ENCODE measurements around the gene BBC3. TPM values are rescaled to one million over a fixed set of nuclear protein-coding genes. Genes with fewer than 3 reads are reported as not detected.

Gene BBC3
- total and polyA plus RNA-seq, 4 experiments from 2014 or later, result 3.7 to 32.2 (median 20.0) TPM

- Histone ChIP-seq H3K36me3 (ENCODE audit: insufficient read depth, low read length) (no peaks in the 10 kb centered on the region), H3K4me1 (ENCODE audit: insufficient read depth, low read length) (peaks cover 92% of the 10 kb centered on the region), H3K9me3 (ENCODE audit: control insufficient read depth in 1 of 2, low read length in 2 of 2) (no peaks in the 10 kb centered on the region), H3K4me3 (ENCODE audit: low read length in 2 of 2) (peak overlapping the region in 1 of 2 donors; percentile 11), H3K27ac (ENCODE audit: low read depth, low read length) (peak overlapping the region; percentile 68), H3K27me3 (ENCODE audit: insufficient read depth, low read length) (no peaks in the 10 kb centered on the region)
- Mint-ChIP-seq H3K36me3 (peaks cover 14 to 17% of the 10 kb centered on the region in 2 donors), H3K4me1 (peaks cover 46 to 88% (median 60%) of the 10 kb centered on the region in 4 donors), H3K4me3 (peak overlapping the region; percentile 57 to 84 (median 81)), H3K27ac (peak overlapping the region; percentile 92 to 94 (median 93)), H3K9me3 (no peaks in the 10 kb centered on the region), H3K27me3 (no peaks in the 10 kb centered on the region)
- ChIA-PET CTCF (ENCODE audit: partially characterized antibody) (interaction anchor here (0.7 to 5.0 kb wide), 20 partner anchors 9 to 174 kb away, joined by 3 to 74 read pairs (median 8); partner anchors contain the start of genes CCDC9 and SAE1), POLR2A (ENCODE audit: partially characterized antibody) (interaction anchor here (0.7 to 9.3 kb wide), 17 partner anchors 10 to 92 kb away, joined by 3 to 140 read pairs (median 13); partner anchors contain the start of genes CCDC9, INAFM1, SAE1 and ZC3H4)
- no peak for DNase-seq
- intact Hi-C loops (cut with micrococcal nuclease), result loop anchor here (5.0 kb wide), 1 partner anchor 40 kb away; no protein-coding TSS in a partner anchor
Measured at GRCh38 chr19:47187335-47187655, 43.7 kb downstream of the BBC3 start.

DNA sequence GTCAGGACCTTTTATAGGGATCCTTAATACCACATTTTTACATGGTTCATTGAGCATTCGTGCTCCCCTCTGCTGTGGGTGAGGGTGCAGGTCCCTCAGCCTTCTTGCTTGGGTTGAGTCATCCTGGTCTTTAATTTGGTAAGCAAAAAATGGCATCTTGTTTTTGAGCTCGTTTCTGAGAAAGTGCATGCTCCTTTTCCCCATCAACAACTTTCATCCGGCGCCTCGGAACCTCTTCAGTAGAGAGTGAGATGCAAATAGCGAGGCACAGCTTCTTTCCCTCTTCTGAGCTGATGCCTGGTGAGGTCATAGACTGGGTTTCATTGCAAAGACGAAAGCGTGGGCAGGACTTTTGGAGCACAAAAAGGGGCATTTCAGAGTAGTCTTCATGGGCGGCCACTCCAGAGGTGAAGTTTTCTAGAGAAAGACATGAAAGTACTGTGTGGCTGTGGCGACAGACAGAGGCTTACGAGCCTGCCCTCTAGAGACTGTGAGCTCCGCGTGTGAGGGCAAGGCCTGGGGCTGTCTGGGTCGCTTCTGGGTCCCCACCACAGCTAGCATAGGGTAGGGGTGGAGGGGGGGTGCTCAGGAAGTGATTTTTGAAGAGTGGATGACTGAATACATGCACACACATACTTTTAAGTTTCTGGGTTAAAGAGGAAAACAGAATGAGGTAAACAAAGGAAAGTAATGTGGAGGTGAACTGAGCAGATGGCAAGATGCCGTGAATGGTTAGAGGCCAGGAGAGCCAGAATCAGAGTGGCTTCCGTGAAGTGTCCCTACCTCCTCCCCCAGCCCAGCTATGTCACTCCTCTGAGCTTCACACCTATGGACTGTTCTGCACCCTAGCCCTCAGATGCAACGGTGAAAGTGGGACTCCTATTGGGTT lies 44.3 kb downstream of the BBC3 start:
- Mint-ChIP-seq H3K27me3 (no peaks in the 10 kb centered on the region), H3K9me3 (no peaks in the 10 kb centered on the region), H3K36me3 (peaks cover 17 to 20% of the 10 kb centered on the region in 2 donors), H3K27ac (peak overlapping the region; percentile 92 to 94 (median 93)), H3K4me3 (peak overlapping the region; percentile 57 to 84 (median 81)), H3K4me1 (peaks cover 50 to 92% (median 64%) of the 10 kb centered on the region in 4 donors)
- Histone ChIP-seq H3K4me1 (ENCODE audit: insufficient read depth, low read length) (peaks cover 97% of the 10 kb centered on the region), H3K9me3 (ENCODE audit: control insufficient read depth in 1 of 2, low read length in 2 of 2) (no peaks in the 10 kb centered on the region), H3K27me3 (ENCODE audit: insufficient read depth, low read length) (no peaks in the 10 kb centered on the region), H3K36me3 (ENCODE audit: insufficient read depth, low read length) (no peaks in the 10 kb centered on the region), H3K4me3 (ENCODE audit: low read length in 2 of 2) (peak overlapping the region; percentile 19 to 22), H3K27ac (ENCODE audit: low read depth, low read length) (peak overlapping the region; percentile 68)
- CTCF ChIA-PET (ENCODE audit: partially characterized antibody), result interaction anchor here (0.9 to 5.0 kb wide), 23 partner anchors 9 to 174 kb away, joined by 3 to 74 read pairs (median 6); partner anchors contain the start of genes CCDC9 and SAE1
- DNase-seq, result peak; percentile 69 to 92 (median 74)
- intact Hi-C loops (cut with micrococcal nuclease), result loop anchor here (1.0 to 5.0 kb wide), 5 partner anchors 10 to 41 kb away; no protein-coding TSS in a partner anchor
- POLR2A ChIA-PET (ENCODE audit: partially characterized antibody), result interaction anchor here (0.7 to 9.3 kb wide), 23 partner anchors 9 to 92 kb away, joined by 3 to 140 read pairs (median 8); partner anchors contain the start of genes CCDC9, INAFM1, SAE1 and ZC3H4

DNA sequence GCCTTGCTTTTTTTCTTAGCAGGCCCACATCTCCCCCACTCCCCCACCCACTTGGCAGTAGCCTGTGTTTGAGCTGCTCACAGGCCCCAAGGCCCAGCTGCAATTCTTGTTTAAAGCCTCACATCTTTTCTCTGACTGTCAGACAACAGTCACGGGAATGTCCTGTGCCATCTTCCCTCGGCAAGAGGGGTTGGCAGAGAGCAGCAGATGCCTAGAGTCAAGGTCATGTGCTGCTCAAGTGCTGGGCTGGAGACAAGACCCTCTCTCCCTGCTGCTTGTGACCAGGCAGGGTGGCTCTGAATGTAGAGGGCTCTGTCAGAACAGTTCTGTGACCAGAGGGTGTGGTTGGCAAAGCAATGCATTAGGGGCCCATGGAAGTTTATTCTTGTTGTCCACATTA lies 47.4 kb downstream of the BBC3 start:
- Histone ChIP-seq H3K4me1 (ENCODE audit: insufficient read depth, low read length) (peaks cover 84% of the 10 kb centered on the region), H3K36me3 (ENCODE audit: insufficient read depth, low read length) (no peaks in the 10 kb centered on the region), H3K27me3 (ENCODE audit: insufficient read depth, low read length) (no peaks in the 10 kb centered on the region), H3K27ac (ENCODE audit: low read depth, low read length) (no peak overlapping the region), H3K4me3 (ENCODE audit: low read length in 2 of 2) (no peak overlapping the region), H3K9me3 (ENCODE audit: control insufficient read depth in 1 of 2, low read length in 2 of 2) (no peaks in the 10 kb centered on the region)
- intact Hi-C loops (cut with micrococcal nuclease), result no loop called here
- ChIA-PET CTCF (ENCODE audit: partially characterized antibody) (interaction anchor here (1.2 to 2.5 kb wide), 5 partner anchors 15 to 60 kb away, joined by 3 to 9 read pairs (median 4); no protein-coding TSS in a partner anchor), POLR2A (ENCODE audit: partially characterized antibody) (interaction anchor here (9.3 kb wide), 1 partner anchor 24 kb away, joined by 140 read pairs; no protein-coding TSS in a partner anchor)
- Mint-ChIP-seq H3K4me1 (peaks cover 48 to 87% (median 61%) of the 10 kb centered on the region in 4 donors), H3K27me3 (no peaks in the 10 kb centered on the region), H3K9me3 (no peaks in the 10 kb centered on the region), H3K36me3 (peaks cover 25 to 26% of the 10 kb centered on the region in 2 donors), H3K27ac (peak overlapping the region in 6 of 7 donors; percentile 52 to 95 (median 68)), H3K4me3 (peak overlapping the region in 3 of 8 donors; percentile 10 to 39 (median 15))
- no peak for DNase-seq

DNA sequence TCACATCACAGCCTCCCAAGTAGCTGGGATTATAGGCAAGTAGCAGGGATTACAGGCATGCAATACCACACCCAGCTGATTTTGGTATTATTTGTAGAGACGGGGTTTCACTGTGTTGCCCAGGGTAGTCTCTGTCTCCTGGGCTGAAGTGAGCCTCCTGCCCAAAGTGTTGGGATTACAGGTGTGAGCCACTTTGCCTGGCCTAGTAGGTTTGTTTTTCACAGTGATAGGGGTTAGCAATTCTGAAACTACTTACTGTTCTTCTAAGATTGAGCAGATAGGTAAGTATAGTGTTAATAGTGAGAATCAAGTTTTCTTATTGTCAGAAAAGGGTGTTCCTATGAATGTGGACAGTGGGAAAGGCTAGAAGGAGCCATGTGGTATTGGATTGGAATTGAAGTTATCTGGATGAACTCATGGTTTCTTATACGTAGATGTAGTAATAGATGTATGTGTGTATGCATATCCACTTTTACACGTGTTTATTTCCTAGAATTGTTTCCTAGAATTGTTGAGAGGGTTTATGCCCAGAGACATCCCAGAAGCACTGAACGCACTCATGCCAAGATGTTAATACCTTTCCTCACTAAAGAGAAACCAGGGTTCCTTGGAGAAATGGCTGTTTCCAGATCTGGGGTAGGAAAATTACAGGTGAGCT lies 51.2 kb downstream of the BBC3 start:
- DNase-seq, result no peak
- no peaks in the 10 kb centered on the region for H3K27me3 ChIP-seq (ENCODE audit: insufficient read depth, low read length)
- H3K27me3 Mint-ChIP-seq, result no peaks in the 10 kb centered on the region
- H3K4me3 Mint-ChIP-seq, result peak overlapping the region in 4 of 8 donors; percentile 15 to 31 (median 25)
- H3K4me3 ChIP-seq (ENCODE audit: low read length in 2 of 2), result no peak overlapping the region
- ChIA-PET CTCF (ENCODE audit: partially characterized antibody) (interaction anchor here (0.7 to 3.8 kb wide), 6 partner anchors 11 to 67 kb away, joined by 3 to 48 read pairs (median 4); no protein-coding TSS in a partner anchor), POLR2A (ENCODE audit: partially characterized antibody) (interaction anchor here (0.6 to 3.7 kb wide), 6 partner anchors 10 to 1412 kb away, joined by 3 to 41 read pairs (median 3); no protein-coding TSS in a partner anchor)
- peaks cover 31 to 33% of the 10 kb centered on the region in 2 donors for H3K36me3 Mint-ChIP-seq
- no peak overlapping the region for H3K27ac ChIP-seq (ENCODE audit: low read depth, low read length)
- intact Hi-C loops (cut with micrococcal nuclease), result no loop called here
- peaks cover 84% of the 10 kb centered on the region for H3K4me1 ChIP-seq (ENCODE audit: insufficient read depth, low read length)
- peak overlapping the region; percentile 48 to 91 (median 70) for H3K27ac Mint-ChIP-seq
- H3K9me3 Mint-ChIP-seq, result no peaks in the 10 kb centered on the region
- no peaks in the 10 kb centered on the region for H3K36me3 ChIP-seq (ENCODE audit: insufficient read depth, low read length)
- peaks cover 52 to 91% (median 68%) of the 10 kb centered on the region in 4 donors for H3K4me1 Mint-ChIP-seq
- H3K9me3 ChIP-seq (ENCODE audit: control insufficient read depth in 1 of 2, low read length in 2 of 2), result no peaks in the 10 kb centered on the region

- no peaks in the 10 kb centered on the region for H3K9me3 ChIP-seq (ENCODE audit: control insufficient read depth in 1 of 2, low read length in 2 of 2)
- DNase-seq, result peak; percentile 65 to 79 (median 70)
- H3K4me1 ChIP-seq (ENCODE audit: insufficient read depth, low read length), result peaks cover 55% of the 10 kb centered on the region
- ChIA-PET CTCF (ENCODE audit: partially characterized antibody) (interaction anchor here (0.6 to 3.8 kb wide), 14 partner anchors 10 to 70 kb away, joined by 3 to 48 read pairs (median 8); no protein-coding TSS in a partner anchor), POLR2A (ENCODE audit: partially characterized antibody) (interaction anchor here (0.5 to 3.7 kb wide), 16 partner anchors 10 to 98 kb away, joined by 3 to 66 read pairs (median 8); partner anchors contain the start of genes CCDC9 and ZC3H4)
- peak overlapping the region; percentile 39 for H3K27ac ChIP-seq (ENCODE audit: low read depth, low read length)
- H3K36me3 ChIP-seq (ENCODE audit: insufficient read depth, low read length), result peaks cover 5% of the 10 kb centered on the region
- H3K4me3 ChIP-seq (ENCODE audit: low read length in 2 of 2), result peak overlapping the region in 1 of 2 donors; percentile 26
- peaks cover 42 to 75% (median 54%) of the 10 kb centered on the region in 4 donors for H3K4me1 Mint-ChIP-seq
- H3K27me3 Mint-ChIP-seq, result no peaks in the 10 kb centered on the region
- H3K9me3 Mint-ChIP-seq, result no peaks in the 10 kb centered on the region
- intact Hi-C loops (cut with micrococcal nuclease), result loop anchor here (1.0 kb wide), 2 partner anchors 10 to 17 kb away; no protein-coding TSS in a partner anchor
- H3K27ac Mint-ChIP-seq, result peak overlapping the region; percentile 88 to 96 (median 91)
- peaks cover 34 to 38% of the 10 kb centered on the region in 2 donors for H3K36me3 Mint-ChIP-seq
- no peaks in the 10 kb centered on the region for H3K27me3 ChIP-seq (ENCODE audit: insufficient read depth, low read length)
- peak overlapping the region; percentile 67 to 92 (median 78) for H3K4me3 Mint-ChIP-seq
Measured at GRCh38 chr19:47176627-47177090, 54.3 kb downstream of the BBC3 start.

- Mint-ChIP-seq H3K4me1 (peaks cover 42 to 75% (median 54%) of the 10 kb centered on the region in 4 donors), H3K27me3 (no peaks in the 10 kb centered on the region), H3K36me3 (peaks cover 34 to 38% of the 10 kb centered on the region in 2 donors), H3K9me3 (no peaks in the 10 kb centered on the region), H3K4me3 (peak overlapping the region in 7 of 8 donors; percentile 67 to 92 (median 79)), H3K27ac (peak overlapping the region; percentile 88 to 96 (median 91))
- H3K36me3 ChIP-seq (ENCODE audit: insufficient read depth, low read length), result peaks cover 5% of the 10 kb centered on the region
- H3K9me3 ChIP-seq (ENCODE audit: control insufficient read depth in 1 of 2, low read length in 2 of 2), result no peaks in the 10 kb centered on the region
- intact Hi-C loops (cut with micrococcal nuclease), result loop anchor here (1.0 kb wide), 2 partner anchors 10 to 17 kb away; no protein-coding TSS in a partner anchor
- H3K27me3 ChIP-seq (ENCODE audit: insufficient read depth, low read length), result no peaks in the 10 kb centered on the region
- ChIA-PET CTCF (ENCODE audit: partially characterized antibody) (interaction anchor here (0.6 to 3.8 kb wide), 11 partner anchors 10 to 71 kb away, joined by 3 to 48 read pairs (median 11); no protein-coding TSS in a partner anchor), POLR2A (ENCODE audit: partially characterized antibody) (interaction anchor here (0.5 to 3.7 kb wide), 10 partner anchors 10 to 97 kb away, joined by 3 to 66 read pairs (median 11); no protein-coding TSS in a partner anchor)
- peaks cover 55% of the 10 kb centered on the region for H3K4me1 ChIP-seq (ENCODE audit: insufficient read depth, low read length)
- peak overlapping the region; percentile 39 for H3K27ac ChIP-seq (ENCODE audit: low read depth, low read length)
- DNase-seq, result no peak
- peak overlapping the region in 1 of 2 donors; percentile 26 for H3K4me3 ChIP-seq (ENCODE audit: low read length in 2 of 2)
Measured at GRCh38 chr19:47176071-47176626, 54.9 kb downstream of the BBC3 start.

Data from CD4-positive, alpha-beta memory T cell (primary cell).